Loucy (cell line): ENCODE data around the gene OR56B1.

Experiments
- H2AFZ ChIP-seq: fragments of 200-600 bp; sonication (generic); 2 replicates; pipeline ENCODE4 v1.6.0; 2016; ENCODE audit warnings: antibody characterized with exemption, mild to moderate bottlenecking, low read length, moderate library complexity
- H3F3A ChIP-seq: fragments of 200-600 bp; 2 replicates; pipeline ENCODE4 v1.6.0; 2016; ENCODE audit warnings: antibody characterized with exemption, low read depth, mild to moderate bottlenecking
- H3K27me3 ChIP-seq: fragments of 200-600 bp; sonication (generic); 2 replicates; pipeline ENCODE4 v1.6.1; 2014; ENCODE audit warnings: low read length, mild to moderate bottlenecking; ENCODE audit not compliant: insufficient read depth, poor library complexity, severe bottlenecking
- H3K36me3 ChIP-seq: fragments of 200-600 bp; sonication (generic); 2 replicates; pipeline ENCODE4 v1.6.1; 2016; ENCODE audit warnings: low read length; ENCODE audit not compliant: insufficient read depth
- H3K4me1 ChIP-seq: fragments of 200-600 bp; sonication (generic); 2 replicates; pipeline ENCODE4 v1.5.1; 2014; ENCODE audit warnings: low read length, mild to moderate bottlenecking; ENCODE audit not compliant: insufficient read depth, poor library complexity, severe bottlenecking
- H3K4me2 ChIP-seq: fragments of 200-600 bp; sonication (generic); 2 replicates; pipeline ENCODE4 v1.6.0; 2014; ENCODE audit warnings: antibody characterized with exemption, low read length, low read depth, mild to moderate bottlenecking; ENCODE audit not compliant: poor library complexity, severe bottlenecking
- H3K4me3 ChIP-seq: fragments of 200-600 bp; sonication (generic); 2 replicates; pipeline ENCODE4 v1.5.1; 2014; ENCODE audit warnings: low read length, mild to moderate bottlenecking, mixed read lengths; ENCODE audit not compliant: poor library complexity, severe bottlenecking
- H3K79me2 ChIP-seq: fragments of 200-600 bp; sonication (generic); 2 replicates; pipeline ENCODE4 v1.6.1; 2014; ENCODE audit warnings: low read length; ENCODE audit not compliant: insufficient read depth
- H3K9ac ChIP-seq: fragments of 200-600 bp; sonication (generic); 2 replicates; pipeline ENCODE4 v1.6.0; 2014; ENCODE audit warnings: mild to moderate bottlenecking, low read depth, low read length, moderate library complexity; ENCODE audit not compliant: poor library complexity, severe bottlenecking
- H3K9me2 ChIP-seq: fragments of 200-600 bp; sonication (generic); replicated peaks from 2 replicates; pipeline ENCODE4 v1.6.1; 2016; ENCODE audit warnings: low read depth, low read length, mixed read lengths
- H3K9me3 ChIP-seq: fragments of 200-600 bp; sonication (generic); 2 replicates; pipeline ENCODE4 v1.6.1; 2014; ENCODE audit warnings: mild to moderate bottlenecking, antibody characterized with exemption, low read length, low read depth; ENCODE audit not compliant: insufficient read depth
- H4K20me1 ChIP-seq: fragments of 200-600 bp; sonication (generic); 2 replicates; pipeline ENCODE4 v1.6.0; 2014; ENCODE audit warnings: antibody characterized with exemption, low read length, mild to moderate bottlenecking; ENCODE audit not compliant: insufficient read depth, poor library complexity, severe bottlenecking
- EZH2phosphoT487 ChIP-seq: fragments of 200-600 bp; IDR thresholded peaks from 2 replicates; pipeline ENCODE4 v1.6.1; 2018; ENCODE audit warnings: antibody characterized with exemption, mild to moderate bottlenecking, moderate library complexity, borderline replicate concordance
- TF ChIP-seq, protein P1 (sequence below): fragments of 200-600 bp; sonication (generic); conservative IDR thresholded peaks from 2 replicates; pipeline ENCODE4 v1.5.1; 2014; ENCODE audit warnings: mild to moderate bottlenecking, antibody characterized with exemption, low read length

OR56B1 gene

DNA sequence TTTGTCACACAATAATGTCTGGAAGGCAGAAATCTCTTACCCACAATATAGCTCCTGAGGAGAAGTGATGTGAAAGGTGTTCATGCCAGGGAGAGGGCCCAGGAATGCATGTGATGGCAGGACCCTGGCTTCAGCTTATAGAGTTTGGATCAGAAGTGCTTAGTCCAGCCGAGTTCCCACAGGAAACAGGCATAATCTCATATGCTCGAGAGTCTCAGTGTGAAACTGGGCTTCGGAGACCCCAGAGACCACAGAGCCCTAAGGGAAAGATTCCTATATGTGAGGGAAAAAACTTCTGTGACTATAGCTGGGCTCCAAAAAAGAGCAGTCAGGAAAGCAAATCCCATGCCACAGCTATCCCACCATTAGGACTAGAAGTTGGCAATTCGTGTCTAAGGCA lies 47.0 kb downstream of the OR56B1 start, which contains the start of gene OR52N5:
OR52N5 (minus strand) TSS at position 101 of the 400 bp plus-strand sequence. CDS start 4,721 bp downstream, outside the sequence.
- Histone ChIP-seq H4K20me1 (no peaks in the 10 kb centered on the region), H3K27me3 (no peaks in the 10 kb centered on the region), H3K79me2 (no peaks in the 10 kb centered on the region), H3K4me1 (no peaks in the 10 kb centered on the region), H2AFZ (no peak within 1 kb of the TSS), H3K9ac (no peak within 1 kb of the TSS), H3K9me2 (no peaks in the 10 kb centered on the region), H3K36me3 (no peaks in the 10 kb centered on the region), H3K4me2 (no peak within 1 kb of the TSS), H3K9me3 (no peaks in the 10 kb centered on the region), H3F3A (no peaks in the 10 kb centered on the region), H3K4me3 (no peak within 1 kb of the TSS)
- TF ChIP-seq, protein P1, sequence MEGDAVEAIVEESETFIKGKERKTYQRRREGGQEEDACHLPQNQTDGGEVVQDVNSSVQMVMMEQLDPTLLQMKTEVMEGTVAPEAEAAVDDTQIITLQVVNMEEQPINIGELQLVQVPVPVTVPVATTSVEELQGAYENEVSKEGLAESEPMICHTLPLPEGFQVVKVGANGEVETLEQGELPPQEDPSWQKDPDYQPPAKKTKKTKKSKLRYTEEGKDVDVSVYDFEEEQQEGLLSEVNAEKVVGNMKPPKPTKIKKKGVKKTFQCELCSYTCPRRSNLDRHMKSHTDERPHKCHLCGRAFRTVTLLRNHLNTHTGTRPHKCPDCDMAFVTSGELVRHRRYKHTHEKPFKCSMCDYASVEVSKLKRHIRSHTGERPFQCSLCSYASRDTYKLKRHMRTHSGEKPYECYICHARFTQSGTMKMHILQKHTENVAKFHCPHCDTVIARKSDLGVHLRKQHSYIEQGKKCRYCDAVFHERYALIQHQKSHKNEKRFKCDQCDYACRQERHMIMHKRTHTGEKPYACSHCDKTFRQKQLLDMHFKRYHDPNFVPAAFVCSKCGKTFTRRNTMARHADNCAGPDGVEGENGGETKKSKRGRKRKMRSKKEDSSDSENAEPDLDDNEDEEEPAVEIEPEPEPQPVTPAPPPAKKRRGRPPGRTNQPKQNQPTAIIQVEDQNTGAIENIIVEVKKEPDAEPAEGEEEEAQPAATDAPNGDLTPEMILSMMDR: no peak
- TF ChIP-seq EZH2phosphoT487: no peak
